DMS153 (cell line): Measurements from ENCODE around the gene PRMT7.
"Not testable (repeated sequence)": the region's sequence is repeated elsewhere in the genome, so short reads cannot be mapped to it uniquely, and the experiment has no call there.

Experiments
- DNase-seq: peaks from one replicate; lab custom pipeline; 2025; lab: John Stamatoyannopoulos, UW

The PRMT7 gene

GRCh38 chr16:68283801-68284598 is 26.8 kb upstream of the PRMT7 start:
- no peak for DNase-seq

GRCh38 chr16:68284847-68285246 is 26.0 kb upstream of the PRMT7 start:
- DNase-seq: no peak

- no peak for DNase-seq
Observed at GRCh38 chr16:68285683-68286082, 25.1 kb upstream of the PRMT7 start.

- DNase-seq: no peak
Observed at GRCh38 chr16:68286153-68287074, 24.4 kb upstream of the PRMT7 start.

- DNase-seq: no peak
Observed at GRCh38 chr16:68287276-68288251, 23.3 kb upstream of the PRMT7 start.

- no peak for DNase-seq
Observed at GRCh38 chr16:68288252-68288650, 22.6 kb upstream of the PRMT7 start.

GRCh38 chr16:68288796-68289195 is 22.0 kb upstream of the PRMT7 start:
- not testable (repeated sequence) for DNase-seq

GRCh38 chr16:68289202-68289601 is 21.6 kb upstream of the PRMT7 start:
- no peak for DNase-seq

GRCh38 chr16:68289621-68290329 is 21.0 kb upstream of the PRMT7 start:
- no peak for DNase-seq

GRCh38 chr16:68290450-68290849 is 20.4 kb upstream of the PRMT7 start:
- no peak for DNase-seq

GRCh38 chr16:68291227-68291626 is 19.6 kb upstream of the PRMT7 start:
- DNase-seq: no peak

- no peak for DNase-seq
Observed at GRCh38 chr16:68292425-68292824, 18.4 kb upstream of the PRMT7 start.

GRCh38 chr16:68296291-68296690 is 14.5 kb upstream of the PRMT7 start:
- DNase-seq: no peak

- no peak for DNase-seq
Observed at GRCh38 chr16:68296693-68297092, 14.1 kb upstream of the PRMT7 start.

GRCh38 chr16:68297908-68298307 is 12.9 kb upstream of the PRMT7 start:
- DNase-seq: no peak

- DNase-seq: no peak
Observed at GRCh38 chr16:68298312-68298711, 12.5 kb upstream of the PRMT7 start.

- DNase-seq: no peak
Observed at GRCh38 chr16:68298907-68299561, 11.8 kb upstream of the PRMT7 start.

- DNase-seq: no peak
Observed at GRCh38 chr16:68299571-68300453, 11.0 kb upstream of the PRMT7 start.

- no peak for DNase-seq
Observed at GRCh38 chr16:68300734-68301459, 9.9 kb upstream of the PRMT7 start.
